Skeletal muscle tissue (tissue), 2 donors: Measurements from ENCODE around the gene PPARD. TPM values are rescaled to one million over a fixed set of nuclear protein-coding genes. Genes with fewer than 3 reads are reported as not detected.

Source experiments
- small RNA-seq: library from RNA; depleted of rRNA; stranded (forward); fragments of <200 nt; gene quantifications from one replicate; pipeline ENCODE3, GENCODE V24; 2014
- total RNA-seq: library from RNA; depleted of rRNA; stranded (reverse); fragments of >200 nt; gene quantifications from one replicate; pipeline ENCODE4 v1.2.3, GENCODE V29; 2014

Gene PPARD
- total RNA-seq, 1 donor from 2014 or later, result 2.6 TPM

Small RNA genes within 50 kb of the gene (small RNA-seq; reads per million reads assigned to genes)
- not detected for gene MIR7111

Other genes starting within 250 kb of the PPARD start
- not detected for gene TCP11, start 201.2 kb upstream of the PPARD start, total RNA-seq
- 0.52 TPM for gene SCUBE3, start 128.6 kb upstream of the PPARD start, total RNA-seq
- 16.7 TPM for gene ZNF76, start 82.8 kb upstream of the PPARD start, total RNA-seq
- gene DEF6, start 44.7 kb upstream of the PPARD start, total RNA-seq, result 5.2 TPM
- gene FANCE, start 109.8 kb downstream of the PPARD start, total RNA-seq, result 21.9 TPM
- 3,222 TPM for gene RPL10A, start 125.8 kb downstream of the PPARD start, total RNA-seq
- gene TEAD3, start 154.5 kb downstream of the PPARD start, total RNA-seq, result 6.8 TPM
- gene TULP1, start 170.3 kb downstream of the PPARD start, total RNA-seq, result 0.52 TPM